SJSA1 (cell line): Measurements from ENCODE around the gene ISOC1. TPM values are rescaled to one million over a fixed set of nuclear protein-coding genes. Genes with fewer than 3 reads are reported as not detected.
A peak's percentile ranks its signal among the peaks of the same experiment; 100 is the strongest.

ENCODE experiments used
- DNase-seq, 2 experiments: peaks; one replicate each; pipeline ENCODE4 v3.0.0-alpha.2; 2015 to 2020; ENCODE audit warnings: low spot score in 2 of 2, low read depth in 1 of 2
- H3K27ac ChIP-seq: fragments of 250-450 bp; sonication (Bioruptor Pico); 2 replicates; pipeline ENCODE4 v1.5.1; 2020; ENCODE audit warnings: mild to moderate bottlenecking, moderate library complexity
- H3K27me3 ChIP-seq: fragments of 250-450 bp; sonication (Bioruptor Pico); replicated peaks from 2 replicates; pipeline ENCODE4 v1.5.1; 2020; ENCODE audit warnings: mild to moderate bottlenecking, moderate library complexity
- H3K36me3 ChIP-seq: fragments of 250-450 bp; sonication (Bioruptor Pico); 2 replicates; pipeline ENCODE4 v1.5.1; 2020; ENCODE audit warnings: mild to moderate bottlenecking
- H3K4me1 ChIP-seq: fragments of 250-450 bp; sonication (Bioruptor Pico); replicated peaks from 2 replicates; pipeline ENCODE4 v1.6.1; 2021; ENCODE audit warnings: mild to moderate bottlenecking
- H3K4me3 ChIP-seq: fragments of 250-450 bp; sonication (Bioruptor Pico); 2 replicates; pipeline ENCODE4 v1.5.1; 2020; ENCODE audit warnings: mild to moderate bottlenecking
- H3K9me3 ChIP-seq: fragments of 250-450 bp; sonication (Bioruptor Pico); replicated peaks from 2 replicates; pipeline ENCODE4 v1.5.1; 2020; ENCODE audit warnings: mild to moderate bottlenecking
- total RNA-seq: library from RNA; depleted of rRNA; stranded (reverse); fragments of >200 nt; shearing (Covaris generic); gene quantifications from 2 replicates; pipeline ENCODE4 v1.2.3, GENCODE V29; 2014

Gene ISOC1
- total RNA-seq, 1 experiment from 2014 or later, result 57.4 TPM

GRCh38 chr5:129077433-129078075 is 17.0 kb upstream of the ISOC1 start:
- no peaks in the 10 kb centered on the region for H3K4me1 ChIP-seq
- H3K27ac ChIP-seq, result no peak overlapping the region
- H3K9me3 ChIP-seq, result no peaks in the 10 kb centered on the region
- H3K27me3 ChIP-seq, result peaks cover 3% of the 10 kb centered on the region; the same call in 1 of the 2 replicates
- DNase-seq, result no peak
- H3K4me3 ChIP-seq, result no peak overlapping the region
- no peaks in the 10 kb centered on the region for H3K36me3 ChIP-seq

GRCh38 chr5:129078247-129078646 is 16.3 kb upstream of the ISOC1 start:
- no peak for DNase-seq
- H3K27me3 ChIP-seq, result peaks cover 3% of the 10 kb centered on the region; the same call in 1 of the 2 replicates
- H3K27ac ChIP-seq, result no peak overlapping the region
- no peaks in the 10 kb centered on the region for H3K9me3 ChIP-seq
- no peaks in the 10 kb centered on the region for H3K4me1 ChIP-seq
- no peaks in the 10 kb centered on the region for H3K36me3 ChIP-seq
- H3K4me3 ChIP-seq, result no peak overlapping the region

GRCh38 chr5:129078660-129079059 is 15.9 kb upstream of the ISOC1 start:
- Histone ChIP-seq H3K27me3 (peaks cover 3% of the 10 kb centered on the region; the same call in 1 of the 2 replicates), H3K9me3 (no peaks in the 10 kb centered on the region), H3K27ac (no peak overlapping the region), H3K4me3 (no peak overlapping the region), H3K36me3 (no peaks in the 10 kb centered on the region), H3K4me1 (no peaks in the 10 kb centered on the region)
- DNase-seq, result no peak

- no peak for DNase-seq
- Histone ChIP-seq H3K9me3 (no peaks in the 10 kb centered on the region), H3K4me1 (no peaks in the 10 kb centered on the region), H3K4me3 (no peak overlapping the region), H3K36me3 (no peaks in the 10 kb centered on the region), H3K27ac (no peak overlapping the region), H3K27me3 (peaks cover 3% of the 10 kb centered on the region; the same call in 1 of the 2 replicates)
Measured at GRCh38 chr5:129079496-129079895, 15.1 kb upstream of the ISOC1 start.

GRCh38 chr5:129080766-129081165 is 13.8 kb upstream of the ISOC1 start:
- H3K27ac ChIP-seq, result no peak overlapping the region
- no peak for DNase-seq
- no peaks in the 10 kb centered on the region for H3K36me3 ChIP-seq
- no peaks in the 10 kb centered on the region for H3K4me1 ChIP-seq
- no peak overlapping the region for H3K4me3 ChIP-seq
- no peaks in the 10 kb centered on the region for H3K9me3 ChIP-seq
- H3K27me3 ChIP-seq, result peaks cover under 1% of the 10 kb centered on the region; the same call in 1 of the 2 replicates

- Histone ChIP-seq H3K9me3 (no peaks in the 10 kb centered on the region), H3K4me1 (no peaks in the 10 kb centered on the region), H3K27ac (no peak overlapping the region), H3K36me3 (no peaks in the 10 kb centered on the region), H3K27me3 (no peaks in the 10 kb centered on the region), H3K4me3 (no peak overlapping the region)
- no peak for DNase-seq
Measured at GRCh38 chr5:129082225-129083136, 12.1 kb upstream of the ISOC1 start.

GRCh38 chr5:129094924-129095899 is 663 bp downstream of the ISOC1 start:
- Histone ChIP-seq H3K4me1 (peaks cover 9% of the 10 kb centered on the region), H3K4me3 (peak overlapping the region; percentile 90), H3K27ac (no peak overlapping the region), H3K9me3 (no peaks in the 10 kb centered on the region), H3K36me3 (peaks cover 6% of the 10 kb centered on the region), H3K27me3 (no peaks in the 10 kb centered on the region)
- peak; percentile 73 to 78 for DNase-seq

- Histone ChIP-seq H3K27ac (no peak overlapping the region), H3K4me3 (no peak overlapping the region), H3K27me3 (no peaks in the 10 kb centered on the region), H3K9me3 (no peaks in the 10 kb centered on the region), H3K4me1 (peaks cover 9% of the 10 kb centered on the region), H3K36me3 (peaks cover 6% of the 10 kb centered on the region)
- no peak for DNase-seq
Measured at GRCh38 chr5:129096382-129096991, 1.9 kb downstream of the ISOC1 start.

- H3K27me3 ChIP-seq, result no peaks in the 10 kb centered on the region
- DNase-seq, result no peak
Measured at GRCh38 chr5:129097498-129098296, 3.1 kb downstream of the ISOC1 start.

GRCh38 chr5:129098488-129099183 is 4.1 kb downstream of the ISOC1 start:
- Histone ChIP-seq H3K27ac (no peak overlapping the region), H3K27me3 (no peaks in the 10 kb centered on the region), H3K4me1 (peaks cover 9% of the 10 kb centered on the region), H3K9me3 (no peaks in the 10 kb centered on the region), H3K36me3 (peaks cover 6% of the 10 kb centered on the region), H3K4me3 (no peak overlapping the region)
- no peak for DNase-seq

More at GRCh38 chr5:129097498-129098296, 3.1 kb downstream of the ISOC1 start:
- peaks cover 6% of the 10 kb centered on the region for H3K36me3 ChIP-seq
- H3K27ac ChIP-seq, result no peak overlapping the region
- H3K4me1 ChIP-seq, result peaks cover 9% of the 10 kb centered on the region
- no peak overlapping the region for H3K4me3 ChIP-seq
- H3K9me3 ChIP-seq, result no peaks in the 10 kb centered on the region

- no peaks in the 10 kb centered on the region for H3K27me3 ChIP-seq
- H3K4me3 ChIP-seq, result no peak overlapping the region
- peaks cover 6% of the 10 kb centered on the region for H3K4me1 ChIP-seq
- no peaks in the 10 kb centered on the region for H3K9me3 ChIP-seq
- H3K27ac ChIP-seq, result no peak overlapping the region
- DNase-seq, result no peak
- H3K36me3 ChIP-seq, result peaks cover 6% of the 10 kb centered on the region
Measured at GRCh38 chr5:129099184-129099569, 4.6 kb downstream of the ISOC1 start.

GRCh38 chr5:129101794-129102193 is 7.2 kb downstream of the ISOC1 start:
- H3K9me3 ChIP-seq, result no peaks in the 10 kb centered on the region
- H3K4me3 ChIP-seq, result no peak overlapping the region
- H3K27ac ChIP-seq, result no peak overlapping the region
- peaks cover 20% of the 10 kb centered on the region for H3K36me3 ChIP-seq
- no peaks in the 10 kb centered on the region for H3K4me1 ChIP-seq
- no peak for DNase-seq
- H3K27me3 ChIP-seq, result no peaks in the 10 kb centered on the region
